Osteoblast (primary cell): ENCODE measurements around the gene ATG7. TPM values are rescaled to one million over a fixed set of nuclear protein-coding genes. Genes with fewer than 3 reads are reported as not detected.
"Not testable (repeated sequence)": the region's sequence is repeated elsewhere in the genome, so short reads cannot be mapped to it uniquely, and the experiment has no call there.

Source experiments
- DNase-seq: peaks from one replicate; pipeline ENCODE4 v3.0.0; 2011; ENCODE audit warnings: low spot score, mixed read lengths; ENCODE audit not compliant: insufficient read length; ENCODE audit errors: missing footprints
- H2AFZ ChIP-seq: 2 replicates; pipeline ENCODE4 v1.6.0; 2011; ENCODE audit warnings: mild to moderate bottlenecking, low read length
- H3K27ac ChIP-seq: 2 replicates; pipeline ENCODE4 v1.5.1; 2011; ENCODE audit warnings: mild to moderate bottlenecking, low read depth, low read length, moderate library complexity
- H3K27me3 ChIP-seq: 2 replicates; pipeline ENCODE4 v1.6.0; 2012; ENCODE audit warnings: mild to moderate bottlenecking, control low read depth, inconsistent platforms, low read length, moderate library complexity; ENCODE audit not compliant: insufficient read depth
- H3K36me3 ChIP-seq: 2 replicates; pipeline ENCODE4 v1.5.1; 2011; ENCODE audit warnings: mild to moderate bottlenecking, low read length, control low read depth, moderate library complexity; ENCODE audit not compliant: insufficient read depth
- H3K4me1 ChIP-seq: 2 replicates; pipeline ENCODE4 v1.5.1; 2011; ENCODE audit warnings: mild to moderate bottlenecking, low read length, control low read depth, moderate library complexity; ENCODE audit not compliant: insufficient read depth
- H3K4me2 ChIP-seq: 2 replicates; pipeline ENCODE4 v1.6.0; 2011; ENCODE audit warnings: mild to moderate bottlenecking, low read length; ENCODE audit not compliant: insufficient read depth
- H3K4me3 ChIP-seq: fragments of 200-600 bp; sonication (generic); 3 replicates; pipeline ENCODE4 v1.5.1; 2012; ENCODE audit warnings: mild to moderate bottlenecking, low read length, inconsistent platforms; ENCODE audit not compliant: insufficient read depth
- H3K79me2 ChIP-seq: 2 replicates; pipeline ENCODE4 v1.6.0; 2012; ENCODE audit warnings: mild to moderate bottlenecking, low read length, control low read depth, inconsistent platforms; ENCODE audit not compliant: insufficient read depth
- H3K9me3 ChIP-seq: 2 replicates; pipeline ENCODE4 v1.5.1; 2011; ENCODE audit warnings: low read depth, low read length, control low read depth
- H4K20me1 ChIP-seq: 2 replicates; pipeline ENCODE4 v1.6.0; 2012; ENCODE audit warnings: mild to moderate bottlenecking, low read length, control low read depth; ENCODE audit not compliant: insufficient read depth
- total RNA-seq: library from RNA; depleted of rRNA; stranded (reverse); fragments of >200 nt; gene quantifications from 2 replicates; pipeline ENCODE4 v1.2.3, GENCODE V29; 2012
- TF ChIP-seq, protein P1 (sequence below): IDR thresholded peaks from 2 replicates; pipeline ENCODE4 v1.5.1; 2011; ENCODE audit warnings: mild to moderate bottlenecking, low read depth, low read length, moderate library complexity; ENCODE audit errors: extremely low read depth

Gene ATG7
- total RNA-seq, 1 donor = 93.4 TPM

DNA sequence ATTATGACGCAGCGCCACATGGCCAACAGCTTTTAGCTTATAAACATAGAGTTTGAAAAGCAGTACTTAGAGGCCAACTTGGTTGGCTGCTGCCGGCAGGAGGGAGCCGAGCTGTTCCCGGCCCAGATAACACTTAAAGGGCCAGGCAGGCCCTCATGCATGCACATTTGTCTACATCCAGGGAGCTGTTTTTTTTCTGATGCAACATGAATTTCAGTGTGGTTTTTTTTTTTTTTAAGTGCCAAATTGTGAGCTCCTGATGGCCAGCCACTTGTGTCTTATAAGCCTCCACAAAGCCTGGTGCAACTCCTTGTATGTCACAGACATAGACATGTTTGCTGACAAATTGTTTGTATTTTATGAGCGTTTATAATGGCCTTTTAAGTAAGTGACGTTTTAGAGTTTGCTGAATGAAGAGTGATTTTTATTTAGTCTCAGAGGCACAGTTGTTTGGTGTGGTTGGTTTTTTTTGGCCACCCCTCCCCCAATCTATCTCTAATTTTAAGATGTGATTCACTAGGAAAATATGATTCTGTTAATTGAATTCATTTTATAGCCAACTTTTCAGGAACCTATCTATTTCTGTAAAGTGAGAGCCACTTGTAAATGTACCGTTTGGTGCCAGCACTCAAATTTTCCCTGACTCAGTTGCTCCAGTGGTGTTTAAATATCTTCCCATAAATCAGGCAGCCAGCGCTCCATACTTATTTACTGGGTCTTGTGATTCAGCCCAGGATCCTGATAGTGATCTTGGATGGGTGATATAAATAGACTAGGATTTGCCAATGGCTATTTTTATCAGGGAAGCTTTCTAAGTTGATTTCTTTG lies 237.2 kb downstream of the ATG7 start:
- no peaks in the 10 kb centered on the region for H3K27me3 ChIP-seq
- H3K4me2 ChIP-seq = peak overlapping the region; percentile 76
- peak overlapping the region; percentile 31 for H3K4me3 ChIP-seq
- H3K36me3 ChIP-seq = peaks cover 2% of the 10 kb centered on the region
- no peaks in the 10 kb centered on the region for H4K20me1 ChIP-seq
- peaks cover 6% of the 10 kb centered on the region for H3K79me2 ChIP-seq
- peaks cover 40% of the 10 kb centered on the region for H3K4me1 ChIP-seq
- peak overlapping the region; percentile 95 for H3K27ac ChIP-seq
- TF ChIP-seq, protein P1, sequence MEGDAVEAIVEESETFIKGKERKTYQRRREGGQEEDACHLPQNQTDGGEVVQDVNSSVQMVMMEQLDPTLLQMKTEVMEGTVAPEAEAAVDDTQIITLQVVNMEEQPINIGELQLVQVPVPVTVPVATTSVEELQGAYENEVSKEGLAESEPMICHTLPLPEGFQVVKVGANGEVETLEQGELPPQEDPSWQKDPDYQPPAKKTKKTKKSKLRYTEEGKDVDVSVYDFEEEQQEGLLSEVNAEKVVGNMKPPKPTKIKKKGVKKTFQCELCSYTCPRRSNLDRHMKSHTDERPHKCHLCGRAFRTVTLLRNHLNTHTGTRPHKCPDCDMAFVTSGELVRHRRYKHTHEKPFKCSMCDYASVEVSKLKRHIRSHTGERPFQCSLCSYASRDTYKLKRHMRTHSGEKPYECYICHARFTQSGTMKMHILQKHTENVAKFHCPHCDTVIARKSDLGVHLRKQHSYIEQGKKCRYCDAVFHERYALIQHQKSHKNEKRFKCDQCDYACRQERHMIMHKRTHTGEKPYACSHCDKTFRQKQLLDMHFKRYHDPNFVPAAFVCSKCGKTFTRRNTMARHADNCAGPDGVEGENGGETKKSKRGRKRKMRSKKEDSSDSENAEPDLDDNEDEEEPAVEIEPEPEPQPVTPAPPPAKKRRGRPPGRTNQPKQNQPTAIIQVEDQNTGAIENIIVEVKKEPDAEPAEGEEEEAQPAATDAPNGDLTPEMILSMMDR = peak; percentile 7
- no peak overlapping the region for H2AFZ ChIP-seq
- H3K9me3 ChIP-seq = no peaks in the 10 kb centered on the region
- DNase-seq = peak; percentile 96

DNA sequence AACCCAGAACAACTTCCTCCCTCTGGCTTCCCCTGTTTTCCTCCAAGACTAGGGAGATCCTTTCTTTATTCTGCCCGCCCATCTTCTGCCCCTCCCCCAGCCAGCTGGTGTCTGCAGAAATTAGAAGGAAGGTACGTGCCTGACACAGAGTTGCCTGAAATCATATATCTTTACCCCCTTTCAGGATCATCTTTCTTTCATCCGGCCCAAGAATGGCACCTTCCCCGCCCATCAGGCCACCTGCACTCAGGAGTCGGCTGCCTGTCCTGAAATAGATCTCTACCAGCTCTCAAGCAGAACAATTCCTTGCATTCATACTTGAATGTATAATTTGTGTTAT lies 237.8 kb downstream of the ATG7 start:
- TF ChIP-seq, protein P1 = no peak
- peak overlapping the region; percentile 76 for H3K4me2 ChIP-seq
- no peaks in the 10 kb centered on the region for H3K27me3 ChIP-seq
- H3K9me3 ChIP-seq = no peaks in the 10 kb centered on the region
- H3K4me1 ChIP-seq = peaks cover 46% of the 10 kb centered on the region
- H2AFZ ChIP-seq = no peak overlapping the region
- no peaks in the 10 kb centered on the region for H4K20me1 ChIP-seq
- H3K27ac ChIP-seq = peak overlapping the region; percentile 95
- peaks cover 6% of the 10 kb centered on the region for H3K79me2 ChIP-seq
- H3K4me3 ChIP-seq = peak overlapping the region; percentile 31
- peak; percentile 85 for DNase-seq
- peaks cover 2% of the 10 kb centered on the region for H3K36me3 ChIP-seq

DNA sequence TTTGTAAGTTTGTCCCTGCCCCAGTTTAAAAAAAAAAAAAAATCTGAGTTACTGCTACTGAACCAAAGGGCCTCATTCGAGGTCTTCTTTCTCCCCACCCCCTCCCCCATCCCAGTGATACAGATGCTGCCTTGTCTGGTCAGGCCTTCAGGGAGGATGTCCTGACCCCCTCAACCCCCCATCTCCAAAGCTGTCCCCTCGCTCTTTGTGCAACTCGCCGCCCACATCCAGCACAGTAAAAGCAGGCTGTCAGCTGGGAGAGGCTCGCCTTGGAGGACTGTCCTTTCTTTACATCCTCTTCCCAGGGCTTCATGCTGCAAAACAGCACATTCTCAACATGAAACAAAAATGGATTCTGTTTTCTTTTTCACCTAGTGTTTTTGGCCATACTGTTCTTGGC lies 238.2 kb downstream of the ATG7 start:
- Histone ChIP-seq H2AFZ (no peak overlapping the region), H3K4me1 (peaks cover 47% of the 10 kb centered on the region), H3K27ac (peak overlapping the region; percentile 95), H3K79me2 (peaks cover 6% of the 10 kb centered on the region), H3K4me3 (no peak overlapping the region), H3K27me3 (no peaks in the 10 kb centered on the region), H3K4me2 (no peak overlapping the region), H4K20me1 (no peaks in the 10 kb centered on the region), H3K9me3 (no peaks in the 10 kb centered on the region), H3K36me3 (peaks cover 2% of the 10 kb centered on the region)
- TF ChIP-seq, protein P1 = no peak
- DNase-seq = no peak

DNA sequence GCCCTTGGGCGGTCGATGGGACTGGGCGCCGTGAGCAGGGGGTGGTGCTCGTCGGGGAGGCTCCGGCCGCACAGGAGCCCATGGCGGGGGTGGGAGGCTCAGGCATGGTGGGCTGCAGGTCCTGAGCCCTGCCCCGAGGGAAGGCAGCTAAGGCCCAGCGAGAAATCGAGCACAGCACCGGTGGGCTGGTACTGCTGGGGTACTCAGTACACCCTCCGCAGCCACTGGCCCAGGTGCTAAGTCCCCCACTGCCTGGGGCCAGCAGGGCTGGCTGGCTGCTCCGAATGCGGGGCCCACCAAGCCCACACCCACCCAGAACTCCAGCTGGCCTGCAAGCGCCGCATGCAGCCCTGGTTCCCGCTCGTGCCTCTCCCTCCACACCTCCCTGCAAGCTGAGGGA lies 239.4 kb downstream of the ATG7 start:
- H3K4me2 ChIP-seq, H3K9me3 ChIP-seq, H3K79me2 ChIP-seq, H3K36me3 ChIP-seq, H4K20me1 ChIP-seq, H3K4me3 ChIP-seq, H3K27me3 ChIP-seq, DNase-seq, H2AFZ ChIP-seq, H3K27ac ChIP-seq: not testable (repeated sequence)
- H3K4me1 ChIP-seq = peaks cover 47% of the 10 kb centered on the region

DNA sequence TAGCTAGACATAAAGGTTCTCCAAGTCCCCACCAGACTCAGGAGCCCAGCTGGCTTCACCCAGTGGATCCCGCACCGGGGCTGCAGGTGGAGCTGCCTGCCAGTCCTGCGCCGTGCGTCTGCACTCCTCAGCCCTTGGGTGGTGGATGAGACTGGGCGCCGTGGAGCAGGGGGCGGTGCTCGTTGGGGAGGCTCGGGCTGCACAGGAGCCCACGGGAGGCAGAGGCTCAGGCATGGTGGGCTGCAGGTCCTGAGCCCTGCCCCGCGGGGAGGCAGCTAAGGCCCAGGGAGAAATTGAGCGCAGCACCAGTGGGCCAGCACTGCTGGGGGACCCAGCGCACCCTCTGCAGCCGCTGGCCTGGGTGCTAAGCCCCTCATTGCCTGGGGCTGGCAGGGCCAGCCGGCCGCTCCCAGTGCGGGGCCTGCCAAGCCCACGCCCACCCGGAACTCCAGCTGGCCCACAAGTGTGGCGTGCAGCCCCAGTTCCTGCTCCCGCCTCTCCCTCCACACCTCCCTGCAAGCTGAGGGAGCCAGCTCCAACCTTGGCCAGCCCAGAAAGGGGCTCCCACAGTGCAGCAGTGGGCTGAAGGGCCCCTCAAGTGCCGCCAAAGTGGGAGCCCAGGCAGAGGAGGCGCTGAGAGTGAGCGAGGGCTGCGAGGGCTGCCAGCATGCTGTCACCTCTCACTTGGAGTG lies 241.1 kb downstream of the ATG7 start:
- H2AFZ ChIP-seq, H4K20me1 ChIP-seq, H3K79me2 ChIP-seq, H3K36me3 ChIP-seq, DNase-seq, H3K4me3 ChIP-seq, H3K4me2 ChIP-seq, H3K27me3 ChIP-seq, H3K9me3 ChIP-seq: not testable (repeated sequence)
- H3K4me1 ChIP-seq = peaks cover 41% of the 10 kb centered on the region
- peak overlapping the region; percentile 57 for H3K27ac ChIP-seq
